Fibroblast of lung (primary cell): ENCODE data around the gene ELMO1. TPM values are rescaled to one million over a fixed set of nuclear protein-coding genes. Genes with fewer than 3 reads are reported as not detected.

Source experiments
- DNase-seq, 2 donors: peaks; one replicate each; pipeline versions ENCODE4 v3.0.0 to v3.0.0-alpha.2; 2010; ENCODE audit warnings: low read depth in 2 of 2
- H2AFZ ChIP-seq: 2 replicates; pipeline ENCODE4 v1.5.1; 2012; ENCODE audit warnings: low read length, control low read depth, inconsistent platforms
- H3K27ac ChIP-seq: 2 replicates; pipeline ENCODE4 v1.5.1; 2011; ENCODE audit warnings: low read length, control low read depth; ENCODE audit not compliant: insufficient read depth
- H3K27me3 ChIP-seq: 2 replicates; pipeline ENCODE4 v1.5.1; 2011; ENCODE audit warnings: mild to moderate bottlenecking, low read length; ENCODE audit not compliant: control insufficient read depth, insufficient read depth
- H3K36me3 ChIP-seq: 2 replicates; pipeline ENCODE4 v1.5.1; 2011; ENCODE audit warnings: low read length; ENCODE audit not compliant: control insufficient read depth, insufficient read depth
- H3K4me1 ChIP-seq: 2 replicates; pipeline ENCODE4 v1.5.1; 2011; ENCODE audit warnings: low read length; ENCODE audit not compliant: control insufficient read depth, insufficient read depth; ENCODE audit errors: extremely low read depth
- H3K4me2 ChIP-seq: 2 replicates; pipeline ENCODE4 v1.5.1; 2011; ENCODE audit warnings: low read length, control low read depth; ENCODE audit not compliant: insufficient read depth; ENCODE audit errors: extremely low read depth
- H3K4me3 ChIP-seq, 4 experiments: fragments of 200-600 bp in 1 of 4; sonication (generic) in 1 of 4; replicated peaks in 1 of 4; 2 replicates each; pipeline ENCODE4 v1.5.1; 2011 to 2016; ENCODE audit warnings: low read length in 4 of 4, low read depth in 3 of 4, mild to moderate bottlenecking in 3 of 4, control low read depth in 2 of 4, inconsistent platforms in 1 of 4, mixed read lengths in 1 of 4; ENCODE audit not compliant: insufficient read depth in 1 of 4; ENCODE audit errors: control extremely low read depth in 1 of 4
- H3K79me2 ChIP-seq: 2 replicates; pipeline ENCODE4 v1.5.1; 2012; ENCODE audit warnings: mild to moderate bottlenecking, low read length, inconsistent platforms; ENCODE audit not compliant: control insufficient read depth, insufficient read depth
- H3K9ac ChIP-seq: 2 replicates; pipeline ENCODE4 v1.5.1; 2011; ENCODE audit warnings: mild to moderate bottlenecking, low read length, control low read depth; ENCODE audit not compliant: insufficient read depth
- H3K9me3 ChIP-seq: 2 replicates; pipeline ENCODE4 v1.5.1; 2012; ENCODE audit warnings: low read depth, low read length; ENCODE audit not compliant: control insufficient read depth, insufficient read depth
- H4K20me1 ChIP-seq: 2 replicates; pipeline ENCODE4 v1.5.1; 2011; ENCODE audit warnings: low read length; ENCODE audit not compliant: control insufficient read depth, insufficient read depth; ENCODE audit errors: extremely low read depth
- CTCF ChIP-seq, 2 donors: IDR thresholded peaks in 1 of 2; conservative IDR thresholded peaks in 1 of 2; 1 replicate in 1 of 2; 2 replicates in 1 of 2; pipeline ENCODE4 v1.5.1; 2011 to 2012; ENCODE audit warnings: low read length in 2 of 2, control low read depth in 1 of 2, inconsistent platforms in 1 of 2, low read depth in 1 of 2, mild to moderate bottlenecking in 1 of 2
- EZH2 ChIP-seq: IDR thresholded peaks from 2 replicates; pipeline ENCODE4 v1.5.1; 2012; ENCODE audit warnings: low read length, control low read depth, mild to moderate bottlenecking; ENCODE audit errors: missing control alignments
- polyA plus RNA-seq, 2 donors: library from polyadenylated mRNA; depleted of rRNA in 1 of 2; stranded (reverse) in 1 of 2; unstranded in 1 of 2; fragments of >200 nt; gene quantifications; 2 replicates each; pipeline ENCODE4 v1.2.1, GENCODE V29; 2011 to 2012; ENCODE audit warnings: missing spikeins in 1 of 2
- total RNA-seq: library from RNA; depleted of rRNA; stranded (reverse); fragments of >200 nt; gene quantifications from 2 replicates; pipeline ENCODE4 v1.2.1, GENCODE V29; 2014

Gene ELMO1
- total and polyA plus RNA-seq, 2 donors (not counting 1 experiment from before 2014, with no cell fraction given) = 0.50 TPM; not detected in 1

- Histone ChIP-seq H3K4me2 (no peak overlapping the region), H3K9me3 (no peaks in the 10 kb centered on the region), H3K4me3 (no peak overlapping the region), H3K27ac (no peak overlapping the region), H3K4me1 (no peaks in the 10 kb centered on the region), H3K27me3 (no peaks in the 10 kb centered on the region), H3K79me2 (no peaks in the 10 kb centered on the region), H4K20me1 (no peaks in the 10 kb centered on the region), H2AFZ (no peak overlapping the region), H3K9ac (no peak overlapping the region), H3K36me3 (no peaks in the 10 kb centered on the region)
- TF ChIP-seq EZH2 = no peak
- no peak for TF ChIP-seq CTCF (conservative IDR thresholded peaks at IDR 0.05 in 1 of 2, IDR thresholded peaks at IDR 0.05 in 1 of 2; ENCODE audit: low read depth in 1 of 2, low read length in 2 of 2)
- DNase-seq = no peak
These were observed 341.5 kb downstream of the ELMO1 start for GRCh38 chr7:37107047-37107750.

GRCh38 chr7:37105762-37106161 lies 342.9 kb downstream of the ELMO1 start:
- Histone ChIP-seq H3K27ac (no peak overlapping the region), H2AFZ (no peak overlapping the region), H3K9me3 (no peaks in the 10 kb centered on the region), H3K4me3 (no peak overlapping the region), H4K20me1 (no peaks in the 10 kb centered on the region), H3K9ac (no peak overlapping the region), H3K4me1 (no peaks in the 10 kb centered on the region), H3K27me3 (no peaks in the 10 kb centered on the region), H3K4me2 (no peak overlapping the region), H3K36me3 (no peaks in the 10 kb centered on the region), H3K79me2 (no peaks in the 10 kb centered on the region)
- TF ChIP-seq EZH2 = no peak
- TF ChIP-seq CTCF (conservative IDR thresholded peaks at IDR 0.05 in 1 of 2, IDR thresholded peaks at IDR 0.05 in 1 of 2; ENCODE audit: low read depth in 1 of 2, low read length in 2 of 2) = no peak
- no peak for DNase-seq

- TF ChIP-seq EZH2 (no peak), CTCF (conservative IDR thresholded peaks at IDR 0.05 in 1 of 2, IDR thresholded peaks at IDR 0.05 in 1 of 2; ENCODE audit: low read depth in 1 of 2, low read length in 2 of 2) (no peak)
These were observed 343.7 kb downstream of the ELMO1 start for GRCh38 chr7:37104822-37105518.

More at GRCh38 chr7:37104822-37105518, 343.7 kb downstream of the ELMO1 start:
- Histone ChIP-seq H3K4me2 (no peak overlapping the region), H3K36me3 (no peaks in the 10 kb centered on the region), H3K4me1 (no peaks in the 10 kb centered on the region), H3K79me2 (no peaks in the 10 kb centered on the region), H3K27me3 (no peaks in the 10 kb centered on the region), H3K9ac (no peak overlapping the region), H3K4me3 (no peak overlapping the region), H4K20me1 (no peaks in the 10 kb centered on the region), H3K9me3 (no peaks in the 10 kb centered on the region), H2AFZ (no peak overlapping the region), H3K27ac (no peak overlapping the region)
- DNase-seq = no peak
